Liver (tissue), 3 donors: ENCODE measurements around the gene ARHGAP29.
"Not testable (repeated sequence)": the region's sequence is repeated elsewhere in the genome, so short reads cannot be mapped to it uniquely, and the experiment has no call there.

Experiments used
- ATF3 ChIP-seq: IDR thresholded peaks from 2 replicates; pipeline ENCODE4 v1.6.1; 2016; ENCODE audit warnings: antibody characterized with exemption
- CTCF ChIP-seq: fragments of 150-350 bp; IDR thresholded peaks from 2 replicates; pipeline ENCODE4 v1.5.1; 2017; ENCODE audit warnings: improper control_type of control experiment, low read depth, low read length; ENCODE audit not compliant: missing input control
- EGR1 ChIP-seq, 2 donors: IDR thresholded peaks; 2 replicates each; pipeline ENCODE4 v1.6.1; 2016 to 2018; ENCODE audit warnings: antibody characterized with exemption in 2 of 2, low read depth in 2 of 2
- RAD21 ChIP-seq, 2 donors: IDR thresholded peaks; 2 replicates each; pipeline ENCODE4 v1.6.1; 2016; ENCODE audit warnings: antibody characterized with exemption in 2 of 2, mild to moderate bottlenecking in 2 of 2
- SP1 ChIP-seq: IDR thresholded peaks from 2 replicates; pipeline ENCODE4 v1.6.1; 2018; ENCODE audit warnings: antibody characterized with exemption, mild to moderate bottlenecking
- YY1 ChIP-seq: IDR thresholded peaks from 2 replicates; pipeline ENCODE4 v1.6.1; 2016; ENCODE audit warnings: antibody characterized with exemption, mild to moderate bottlenecking
- donor health status: healthy.
- donor health status: healthy.

GRCh38 chr1:94164885-94165284, 72.5 kb downstream of the ARHGAP29 start:
- not testable (repeated sequence) for TF ChIP-seq EGR1 (IDR thresholded peaks at IDR 0.05; ENCODE audit: low read depth in 2 of 2); CTCF; YY1; ATF3; RAD21 (IDR thresholded peaks at IDR 0.05); SP1
